Esophagus muscularis mucosa (tissue), 3 donors: ENCODE results near the gene LRRC47.
"Not testable (repeated sequence)": the region's sequence is repeated elsewhere in the genome, so short reads cannot be mapped to it uniquely, and the experiment has no call there.

Source experiments
- POLR2A ChIP-seq: fragments of 450-650 bp; IDR thresholded peaks from one replicate; pipeline ENCODE4 v1.6.1; 2017; ENCODE audit warnings: antibody characterized with exemption, moderate library complexity, mild to moderate bottlenecking, low read depth
- POLR2AphosphoS5 ChIP-seq, 2 donors: sonication (generic); formaldehyde crosslinking; IDR thresholded peaks; one replicate each; pipeline ENCODE4 v1.6.1; 2017; ENCODE audit warnings: antibody characterized with exemption in 2 of 2
- TF ChIP-seq, protein P1 (sequence below), 3 experiments: fragments of 200-600 bp in 2 of 3; fragments of 450-650 bp in 1 of 3; sonication (generic) in 2 of 3; IDR thresholded peaks; one replicate each; pipeline ENCODE4 v1.5.1; 2017 to 2019; ENCODE audit warnings: antibody characterized with exemption in 3 of 3, mild to moderate bottlenecking in 2 of 3, moderate library complexity in 1 of 3

DNA sequence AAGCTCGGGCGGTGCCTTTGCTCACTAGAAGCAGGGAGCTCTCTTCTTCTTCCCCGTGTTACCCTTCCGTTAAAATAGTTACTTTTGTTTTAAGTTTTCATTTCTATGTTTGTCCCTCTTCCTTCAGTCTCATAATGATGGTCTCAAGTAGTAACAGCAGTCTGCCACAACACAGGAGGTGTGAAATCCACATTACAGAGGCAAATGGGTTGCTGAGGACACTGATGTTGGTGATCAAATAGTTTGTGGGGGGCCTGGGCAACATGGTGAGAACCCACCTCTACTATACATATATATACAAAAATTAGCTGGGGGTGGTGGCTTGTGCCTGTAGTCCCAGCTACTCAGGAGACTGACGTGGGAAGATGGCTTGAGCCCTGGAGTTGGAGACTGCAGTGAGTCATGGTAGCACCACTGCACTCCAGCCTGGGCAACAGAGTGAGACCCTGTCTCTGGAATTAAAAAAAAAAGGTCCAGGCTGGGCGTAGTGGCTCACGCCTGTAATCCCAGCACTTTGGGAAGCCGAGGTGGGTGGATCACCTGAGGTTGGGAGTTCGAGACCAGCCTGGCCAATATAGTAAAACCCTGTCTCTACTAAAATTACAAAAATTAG, 14.0 kb upstream of the LRRC47 start:
- TF ChIP-seq, protein P1, sequence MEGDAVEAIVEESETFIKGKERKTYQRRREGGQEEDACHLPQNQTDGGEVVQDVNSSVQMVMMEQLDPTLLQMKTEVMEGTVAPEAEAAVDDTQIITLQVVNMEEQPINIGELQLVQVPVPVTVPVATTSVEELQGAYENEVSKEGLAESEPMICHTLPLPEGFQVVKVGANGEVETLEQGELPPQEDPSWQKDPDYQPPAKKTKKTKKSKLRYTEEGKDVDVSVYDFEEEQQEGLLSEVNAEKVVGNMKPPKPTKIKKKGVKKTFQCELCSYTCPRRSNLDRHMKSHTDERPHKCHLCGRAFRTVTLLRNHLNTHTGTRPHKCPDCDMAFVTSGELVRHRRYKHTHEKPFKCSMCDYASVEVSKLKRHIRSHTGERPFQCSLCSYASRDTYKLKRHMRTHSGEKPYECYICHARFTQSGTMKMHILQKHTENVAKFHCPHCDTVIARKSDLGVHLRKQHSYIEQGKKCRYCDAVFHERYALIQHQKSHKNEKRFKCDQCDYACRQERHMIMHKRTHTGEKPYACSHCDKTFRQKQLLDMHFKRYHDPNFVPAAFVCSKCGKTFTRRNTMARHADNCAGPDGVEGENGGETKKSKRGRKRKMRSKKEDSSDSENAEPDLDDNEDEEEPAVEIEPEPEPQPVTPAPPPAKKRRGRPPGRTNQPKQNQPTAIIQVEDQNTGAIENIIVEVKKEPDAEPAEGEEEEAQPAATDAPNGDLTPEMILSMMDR (IDR thresholded peaks at IDR 0.05) = not testable (repeated sequence)
- TF ChIP-seq POLR2AphosphoS5 (IDR thresholded peaks at IDR 0.05); POLR2A: not testable (repeated sequence)
